ENCODE results near the gene KDELR1.
A peak's percentile ranks its signal among the peaks of the same experiment; 100 is the strongest.

The KDELR1 gene

GRCh38 chr19:48332662-48333466, 58.5 kb downstream of the KDELR1 start:
- Histone ChIP-seq H3K36me3 (ENCODE audit: control insufficient read depth in 1 of 2, insufficient read depth in 2 of 2, low read length in 2 of 2) (no peaks in the 10 kb centered on the region), H3K9ac (ENCODE audit: low read depth in 1 of 2, low read length in 2 of 2) (peak overlapping the region; percentile 94 to 97), H3K4me1 (ENCODE audit: control insufficient read depth in 1 of 2, insufficient read depth in 2 of 2, low read length in 2 of 2) (peaks cover 28 to 40% of the 10 kb centered on the region in 2 donors)

More at GRCh38 chr19:48332662-48333466, 58.5 kb downstream of the KDELR1 start:
- H3K9me3 ChIP-seq (ENCODE audit: control insufficient read depth in 1 of 2, low read length in 2 of 2) = peaks cover 0 to 5% of the 10 kb centered on the region in 2 donors
- H3K27me3 ChIP-seq (ENCODE audit: control insufficient read depth in 1 of 2, insufficient read depth in 2 of 2, low read length in 2 of 2) = no peaks in the 10 kb centered on the region
- peak overlapping the region; percentile 71 to 89 for H3K4me3 ChIP-seq (ENCODE audit: low read depth in 1 of 2, low read length in 2 of 2)
- peak overlapping the region; percentile 95 for H3K27ac ChIP-seq (ENCODE audit: low read depth, low read length)
